ENCODE measurements around the gene WNT11. TPM values are rescaled to one million over a fixed set of nuclear protein-coding genes. Genes with fewer than 3 reads are reported as not detected.

Gene WNT11
- total RNA-seq, 1 donor from 2014 or later = 6.9 TPM

DNA sequence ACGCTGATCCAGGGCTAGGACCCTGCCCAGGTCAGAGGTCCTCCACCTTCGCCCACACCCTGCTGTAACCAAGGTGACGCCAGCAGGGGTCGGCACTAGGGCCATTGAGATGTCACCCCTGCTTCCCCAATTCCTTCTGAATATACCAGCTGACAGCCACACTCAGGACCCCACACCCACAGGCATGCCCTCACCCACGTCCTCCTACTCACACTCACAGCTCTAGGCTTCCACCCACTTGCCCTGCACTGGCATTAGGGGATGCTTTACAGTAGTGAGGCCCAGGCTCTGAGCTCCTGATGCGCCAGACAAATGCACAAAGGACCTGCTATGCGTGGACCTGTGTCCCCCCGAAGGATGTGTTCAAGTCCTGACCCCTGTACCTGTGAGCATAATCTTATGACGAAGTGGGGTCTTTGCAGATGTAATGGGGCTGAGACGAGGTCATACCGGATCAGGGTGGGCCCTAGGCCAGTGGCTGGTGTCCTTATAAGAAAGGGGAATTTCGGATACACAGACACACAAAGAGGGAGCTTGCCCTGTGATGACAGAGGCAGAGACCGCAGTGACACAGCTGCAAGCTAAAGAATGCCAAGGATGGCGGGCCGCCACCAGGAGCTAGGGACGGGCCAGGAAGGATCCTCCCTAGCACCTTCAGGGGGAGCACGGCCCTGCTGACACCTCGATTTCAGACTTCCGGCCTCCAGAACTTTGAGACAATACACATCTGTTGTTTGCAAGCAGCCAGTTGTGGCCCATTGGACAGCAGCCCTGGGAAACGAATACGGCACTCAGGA is 11.2 kb downstream of the WNT11 start:
- Histone ChIP-seq H3K36me3 (no peaks in the 10 kb centered on the region), H3K4me1 (no peaks in the 10 kb centered on the region), H3K9me3 (no peaks in the 10 kb centered on the region), H3K27me3 (no peaks in the 10 kb centered on the region), H3K4me3 (no peak overlapping the region), H3K27ac (no peak overlapping the region)
- intact Hi-C loops (cut with DNase I) = loop anchor here (5.0 kb wide), 1 partner anchor 1048 kb away; no protein-coding TSS in a partner anchor
- no peak for DNase-seq (ENCODE audit: extremely low spot score in 2 of 2)
- TF ChIP-seq POLR2AphosphoS5 (IDR thresholded peaks at IDR 0.05; ENCODE audit: insufficient read depth in 1 of 2, low read depth in 1 of 2) (no peak), POLR2A (IDR thresholded peaks at IDR 0.05) (no peak)
- TF ChIP-seq, protein P1, sequence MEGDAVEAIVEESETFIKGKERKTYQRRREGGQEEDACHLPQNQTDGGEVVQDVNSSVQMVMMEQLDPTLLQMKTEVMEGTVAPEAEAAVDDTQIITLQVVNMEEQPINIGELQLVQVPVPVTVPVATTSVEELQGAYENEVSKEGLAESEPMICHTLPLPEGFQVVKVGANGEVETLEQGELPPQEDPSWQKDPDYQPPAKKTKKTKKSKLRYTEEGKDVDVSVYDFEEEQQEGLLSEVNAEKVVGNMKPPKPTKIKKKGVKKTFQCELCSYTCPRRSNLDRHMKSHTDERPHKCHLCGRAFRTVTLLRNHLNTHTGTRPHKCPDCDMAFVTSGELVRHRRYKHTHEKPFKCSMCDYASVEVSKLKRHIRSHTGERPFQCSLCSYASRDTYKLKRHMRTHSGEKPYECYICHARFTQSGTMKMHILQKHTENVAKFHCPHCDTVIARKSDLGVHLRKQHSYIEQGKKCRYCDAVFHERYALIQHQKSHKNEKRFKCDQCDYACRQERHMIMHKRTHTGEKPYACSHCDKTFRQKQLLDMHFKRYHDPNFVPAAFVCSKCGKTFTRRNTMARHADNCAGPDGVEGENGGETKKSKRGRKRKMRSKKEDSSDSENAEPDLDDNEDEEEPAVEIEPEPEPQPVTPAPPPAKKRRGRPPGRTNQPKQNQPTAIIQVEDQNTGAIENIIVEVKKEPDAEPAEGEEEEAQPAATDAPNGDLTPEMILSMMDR (IDR thresholded peaks at IDR 0.05) = no peak

DNA sequence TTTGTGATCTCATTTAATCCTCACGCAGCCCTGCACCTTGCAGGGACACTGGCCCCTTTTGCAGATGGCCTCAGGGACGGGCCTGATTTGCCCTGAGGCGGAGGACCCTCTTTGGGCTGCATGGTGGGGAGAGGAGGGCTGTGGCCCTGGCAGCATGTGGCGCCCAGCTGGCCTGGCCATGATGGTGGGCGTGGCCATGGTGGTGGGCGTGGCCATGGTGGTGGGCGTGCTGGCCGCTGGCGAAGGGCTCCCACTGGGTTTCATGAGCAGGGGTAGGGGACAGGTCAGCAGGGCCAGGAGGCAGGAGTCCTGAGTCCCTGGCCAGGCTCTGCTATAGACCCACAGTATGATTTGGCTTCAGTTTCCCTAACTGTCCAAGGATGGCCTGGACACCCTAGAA is 13.1 kb downstream of the WNT11 start:
- intact Hi-C loops (cut with DNase I) = loop anchor here (5.0 kb wide), 1 partner anchor 1046 kb away; no protein-coding TSS in a partner anchor
- H3K27ac ChIP-seq = no peak overlapping the region
- no peaks in the 10 kb centered on the region for H3K27me3 ChIP-seq
- no peaks in the 10 kb centered on the region for H3K4me1 ChIP-seq
- no peak overlapping the region for H3K4me3 ChIP-seq
- TF ChIP-seq, protein P1 (IDR thresholded peaks at IDR 0.05) = no peak
- TF ChIP-seq POLR2A (IDR thresholded peaks at IDR 0.05) (no peak), POLR2AphosphoS5 (IDR thresholded peaks at IDR 0.05; ENCODE audit: insufficient read depth in 1 of 2, low read depth in 1 of 2) (no peak)
- DNase-seq (ENCODE audit: extremely low spot score in 2 of 2) = no peak
- H3K9me3 ChIP-seq = no peaks in the 10 kb centered on the region
- H3K36me3 ChIP-seq = no peaks in the 10 kb centered on the region

DNA sequence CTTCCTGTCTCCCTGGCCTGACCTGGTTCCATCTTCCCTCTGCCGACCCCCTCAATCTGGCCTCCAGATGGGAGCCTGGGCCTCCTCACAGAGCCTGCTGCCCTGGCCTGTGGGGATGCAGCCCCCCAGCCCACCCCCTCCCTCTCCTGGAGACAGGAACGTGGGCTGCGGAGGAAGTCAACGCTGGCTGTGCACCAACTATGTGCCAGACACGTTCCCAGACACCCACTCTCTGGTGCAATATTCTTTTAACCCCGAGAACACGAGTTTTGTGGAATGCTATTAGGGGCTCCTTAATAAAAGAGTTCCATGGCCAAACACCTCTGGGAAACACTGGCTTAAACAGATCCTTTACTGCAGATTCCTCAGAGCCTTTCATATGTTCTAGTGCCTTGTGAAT is 15.9 kb downstream of the WNT11 start:
- H3K27ac ChIP-seq = no peak overlapping the region
- no peaks in the 10 kb centered on the region for H3K27me3 ChIP-seq
- TF ChIP-seq POLR2A (IDR thresholded peaks at IDR 0.05) (no peak), POLR2AphosphoS5 (IDR thresholded peaks at IDR 0.05; ENCODE audit: insufficient read depth in 1 of 2, low read depth in 1 of 2) (no peak)
- TF ChIP-seq, protein P1 (IDR thresholded peaks at IDR 0.05) = no peak
- H3K4me3 ChIP-seq = no peak overlapping the region
- intact Hi-C loops (cut with DNase I) = loop anchor here (5.0 kb wide), 1 partner anchor 1043 kb away; no protein-coding TSS in a partner anchor
- peaks cover 2% of the 10 kb centered on the region for H3K4me1 ChIP-seq
- no peaks in the 10 kb centered on the region for H3K9me3 ChIP-seq
- H3K36me3 ChIP-seq = no peaks in the 10 kb centered on the region
- no peak for DNase-seq (ENCODE audit: extremely low spot score in 2 of 2)

DNA sequence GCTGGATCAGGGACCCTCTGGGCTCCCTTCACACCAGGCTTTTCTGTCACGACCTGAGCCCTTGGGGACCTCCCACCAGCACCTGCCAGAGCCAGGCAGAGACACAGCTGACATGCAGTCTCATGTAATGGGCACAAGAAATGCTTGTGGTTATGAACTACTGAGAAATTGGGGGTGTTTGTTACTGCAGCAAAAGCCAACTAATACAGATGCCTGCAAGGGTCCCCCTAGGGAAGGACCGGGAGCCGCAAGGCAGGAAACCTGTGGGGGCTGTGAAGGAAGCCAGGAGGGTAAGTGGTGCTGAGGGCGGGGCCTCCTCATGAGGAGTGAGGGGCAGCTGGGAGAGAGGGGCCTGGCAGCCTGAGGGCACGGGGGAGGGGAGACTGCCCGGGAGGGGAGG is 16.6 kb downstream of the WNT11 start:
- TF ChIP-seq, protein P1 (IDR thresholded peaks at IDR 0.05) = no peak
- no peak for TF ChIP-seq POLR2A (IDR thresholded peaks at IDR 0.05)
- no peak overlapping the region for H3K27ac ChIP-seq
- DNase-seq (ENCODE audit: extremely low spot score in 2 of 2) = no peak
- peaks cover 4% of the 10 kb centered on the region for H3K4me1 ChIP-seq
- no peaks in the 10 kb centered on the region for H3K27me3 ChIP-seq
- no peaks in the 10 kb centered on the region for H3K9me3 ChIP-seq
- H3K36me3 ChIP-seq = no peaks in the 10 kb centered on the region
- intact Hi-C loops (cut with DNase I) = loop anchor here (5.0 kb wide), 1 partner anchor 1042 kb away; no protein-coding TSS in a partner anchor
- no peak overlapping the region for H3K4me3 ChIP-seq

DNA sequence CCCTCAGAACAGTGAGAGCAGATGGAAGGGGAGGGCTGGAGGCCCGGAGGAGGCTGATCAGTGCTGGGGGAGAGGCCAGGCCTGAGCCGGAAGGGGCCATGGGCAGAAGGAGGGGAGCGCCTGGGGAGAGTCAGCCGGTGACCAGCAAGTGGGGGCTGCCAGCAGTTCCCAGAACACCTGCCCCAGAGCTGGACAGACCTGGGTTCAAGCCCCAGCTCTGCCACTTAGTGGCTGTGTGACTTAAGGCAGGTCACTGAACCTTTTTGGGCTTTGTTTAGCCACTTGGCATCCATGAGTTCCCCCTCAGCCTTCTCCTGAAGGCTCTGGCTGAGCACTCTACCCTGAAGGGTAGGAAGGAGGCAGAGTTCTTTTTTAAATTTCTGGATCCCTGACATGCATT is 17.4 kb downstream of the WNT11 start:
- no peak for DNase-seq (ENCODE audit: extremely low spot score in 2 of 2)
- no peaks in the 10 kb centered on the region for H3K27me3 ChIP-seq
- TF ChIP-seq POLR2A (IDR thresholded peaks at IDR 0.05) (no peak), POLR2AphosphoS5 (IDR thresholded peaks at IDR 0.05; ENCODE audit: insufficient read depth in 1 of 2, low read depth in 1 of 2) (no peak)
- TF ChIP-seq, protein P1 (IDR thresholded peaks at IDR 0.05) = no peak
- H3K4me3 ChIP-seq = no peak overlapping the region
- H3K9me3 ChIP-seq = no peaks in the 10 kb centered on the region
- intact Hi-C loops (cut with DNase I) = no loop called here
- no peak overlapping the region for H3K27ac ChIP-seq
- peaks cover 4% of the 10 kb centered on the region for H3K4me1 ChIP-seq
- H3K36me3 ChIP-seq = no peaks in the 10 kb centered on the region
